Transverse colon (tissue), 3 donors: ENCODE results near the gene HSBP1.

Experiments used
- CTCF ChIP-seq, 5 experiments: fragments of 200-600 bp in 3 of 5; fragments of 450-650 bp in 2 of 5; sonication (generic) in 3 of 5; IDR thresholded peaks; 1 replicate in 2 of 5; 2 replicates in 3 of 5; pipeline ENCODE4 v1.5.1; 2016 to 2017; ENCODE audit warnings: antibody characterized with exemption in 5 of 5, inconsistent platforms in 3 of 5, mild to moderate bottlenecking in 2 of 5, moderate library complexity in 1 of 5
- EP300 ChIP-seq: sonication (generic); formaldehyde crosslinking; IDR thresholded peaks from one replicate; pipeline ENCODE4 v1.6.1; 2017; ENCODE audit warnings: antibody characterized with exemption, low read depth
- POLR2A ChIP-seq: fragments of 450-650 bp; IDR thresholded peaks from one replicate; pipeline ENCODE4 v1.6.1; 2016; ENCODE audit warnings: antibody characterized with exemption, mild to moderate bottlenecking, moderate library complexity

GRCh38 chr16:83772806-83773205 lies 35.0 kb upstream of the HSBP1 start:
- no peak for TF ChIP-seq CTCF (IDR thresholded peaks at IDR 0.05)
- no peak for TF ChIP-seq POLR2A
- TF ChIP-seq EP300: no peak
